ENCODE data around the gene LRRC4B. TPM values are rescaled to one million over a fixed set of nuclear protein-coding genes. Genes with fewer than 3 reads are reported as not detected.

Gene LRRC4B
- total and polyA plus RNA-seq, 2 of the 4 experiments (the other 2 are of a cell fraction): 0.03 TPM; not detected in 1

DNA sequence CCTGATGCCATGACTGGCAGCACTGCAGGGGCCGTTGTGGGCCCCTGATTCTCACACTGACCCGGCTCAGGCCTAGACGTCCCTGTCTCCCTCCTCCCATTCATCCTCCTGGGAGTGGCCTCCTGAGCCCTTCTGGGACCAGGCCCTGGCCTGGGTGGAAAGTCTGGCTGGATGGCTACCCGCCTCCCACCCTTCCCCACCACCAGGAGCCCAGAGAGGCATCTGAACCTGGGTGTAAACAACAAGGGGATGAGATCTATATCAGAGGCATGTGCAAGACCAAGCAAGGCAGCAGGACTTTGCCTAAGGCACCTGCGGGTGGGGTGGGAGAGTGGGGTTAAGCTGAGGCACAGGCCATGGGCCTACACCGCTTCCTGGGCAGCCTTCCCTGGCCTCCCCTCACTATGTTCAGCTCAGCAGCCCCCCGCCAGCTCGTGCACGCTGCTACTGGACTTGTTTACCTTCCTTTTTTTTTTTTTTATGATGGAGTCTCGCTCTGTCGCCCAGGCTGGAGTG lies 32.5 kb downstream of the LRRC4B start:
- no peak overlapping the region for H2AK5ac ChIP-seq (ENCODE audit: low read depth, low read length)
- H2BK15ac ChIP-seq (ENCODE audit: low read depth, low read length): no peak overlapping the region
- no peak overlapping the region for H3K9ac ChIP-seq (ENCODE audit: low read depth, low read length)
- no peaks in the 10 kb centered on the region for H4K20me1 ChIP-seq (ENCODE audit: insufficient read depth, low read length)
- H3K4me3 ChIP-seq (ENCODE audit: insufficient read depth, low read depth, low read length): no peak overlapping the region
- WGBS, 2 experiments (ENCODE audit: extremely low coverage in 2 of 2, insufficient read length in 1 of 2): no CpG with 5 or more reads among the region's 11 CpGs
- H4K5ac ChIP-seq (ENCODE audit: low read depth, low read length): no peak overlapping the region
- no peaks in the 10 kb centered on the region for H3K9me1 ChIP-seq (ENCODE audit: insufficient read depth, low read length)
- H3K4me1 ChIP-seq (ENCODE audit: control insufficient read depth, insufficient read depth, low read length): no peaks in the 10 kb centered on the region
- no peak overlapping the region for H4K8ac ChIP-seq (ENCODE audit: low read depth in 2 of 2, low read length in 2 of 2)
- H2BK5ac ChIP-seq (ENCODE audit: low read depth, low read length, poor library complexity, severe bottlenecking): no peak overlapping the region
- no peak overlapping the region for H2AK9ac ChIP-seq (replicated peaks; ENCODE audit: low read depth, low read length, poor library complexity)
- peaks cover 11% of the 10 kb centered on the region for H3K9me3 ChIP-seq (ENCODE audit: control insufficient read depth, insufficient read depth, low read length)
- CTCF ChIA-PET: no interaction called here
- DNase-seq (no peak), ATAC-seq (ENCODE audit: low read depth) (no peak)
- no peak overlapping the region for H3K4ac ChIP-seq (ENCODE audit: low read depth, low read length)
- no peak overlapping the region for H2AFZ ChIP-seq (replicated peaks; ENCODE audit: low read length, poor library complexity)
- POLR2A ChIA-PET (ENCODE audit: unreplicated experiment): no interaction called here
- no peak overlapping the region for H2BK20ac ChIP-seq (ENCODE audit: low read depth, low read length)
- TF ChIP-seq NFE2L2 (IDR thresholded peaks at IDR 0.05; ENCODE audit: low read depth, low read length) (no peak), CHD1 (IDR thresholded peaks at IDR 0.05; ENCODE audit: low read depth, low read length) (no peak), RAD21 (IDR thresholded peaks at IDR 0.05; ENCODE audit: low read length) (no peak), RFX5 (IDR thresholded peaks at IDR 0.05; ENCODE audit: low read depth, low read length) (no peak), SMC3 (IDR thresholded peaks at IDR 0.05; ENCODE audit: low read depth, low read length) (no peak), RCOR1 (IDR thresholded peaks at IDR 0.05; ENCODE audit: insufficient replicate concordance, low read length) (no peak), MAFK (IDR thresholded peaks at IDR 0.05; ENCODE audit: low read depth, low read length) (no peak), POLR2A (IDR thresholded peaks at IDR 0.05; ENCODE audit: low read depth, low read length) (no peak), CTCF (conservative IDR thresholded peaks at IDR 0.05; ENCODE audit: low read depth, low read length) (no peak), CEBPB (IDR thresholded peaks at IDR 0.05; ENCODE audit: low read depth, low read length) (no peak), USF2 (IDR thresholded peaks at IDR 0.05; ENCODE audit: low read depth, low read length) (no peak), MAZ (IDR thresholded peaks at IDR 0.05; ENCODE audit: borderline replicate concordance, low read depth, low read length) (no peak)
- TF ChIP-seq, protein P1, sequence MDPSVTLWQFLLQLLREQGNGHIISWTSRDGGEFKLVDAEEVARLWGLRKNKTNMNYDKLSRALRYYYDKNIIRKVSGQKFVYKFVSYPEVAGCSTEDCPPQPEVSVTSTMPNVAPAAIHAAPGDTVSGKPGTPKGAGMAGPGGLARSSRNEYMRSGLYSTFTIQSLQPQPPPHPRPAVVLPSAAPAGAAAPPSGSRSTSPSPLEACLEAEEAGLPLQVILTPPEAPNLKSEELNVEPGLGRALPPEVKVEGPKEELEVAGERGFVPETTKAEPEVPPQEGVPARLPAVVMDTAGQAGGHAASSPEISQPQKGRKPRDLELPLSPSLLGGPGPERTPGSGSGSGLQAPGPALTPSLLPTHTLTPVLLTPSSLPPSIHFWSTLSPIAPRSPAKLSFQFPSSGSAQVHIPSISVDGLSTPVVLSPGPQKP (IDR thresholded peaks at IDR 0.05; ENCODE audit: borderline replicate concordance, low read depth, low read length): no peak
- no peak overlapping the region for H3K18ac ChIP-seq (ENCODE audit: low read depth, low read length)
- H3K14ac ChIP-seq (replicated peaks; ENCODE audit: low read depth, low read length): no peak overlapping the region
- H3K4me2 ChIP-seq (ENCODE audit: low read depth, low read length): no peak overlapping the region
- dilution Hi-C loops (cut with HindIII; ENCODE audit: low sequenced_read_pairs, unreplicated experiment) (no loop called here), intact Hi-C loops (cut with micrococcal nuclease) (no loop called here), in situ Hi-C loops (cut with MboI; ENCODE audit: low sequenced_read_pairs) (loop anchor here (10.0 kb wide), 1 partner anchor 249 kb away; no protein-coding TSS in a partner anchor)
- no peak overlapping the region for H4K91ac ChIP-seq (ENCODE audit: insufficient read depth, low read depth, low read length)
- no peaks in the 10 kb centered on the region for H3K27me3 ChIP-seq (ENCODE audit: control insufficient read depth, insufficient read depth, low read length)
- H3K79me1 ChIP-seq (ENCODE audit: low read depth in 1 of 2, low read length in 2 of 2): no peaks in the 10 kb centered on the region
- no peak overlapping the region for H3K27ac ChIP-seq (ENCODE audit: insufficient read depth, low read length)
- H3K23ac ChIP-seq (ENCODE audit: low read depth, low read length): no peak overlapping the region
- H2BK120ac ChIP-seq (ENCODE audit: low read depth, low read length): no peak overlapping the region
- H3K56ac ChIP-seq (ENCODE audit: extremely low read depth, insufficient read depth, low read length): no peak overlapping the region
- no TSS peak for BruUV-seq (replicated peaks)
- no peaks in the 10 kb centered on the region for H3K36me3 ChIP-seq (ENCODE audit: control insufficient read depth, insufficient read depth, low read length)

Measured in IMR-90 (cell line).